ENCODE results near the gene ZBTB49.

The ZBTB49 gene

DNA sequence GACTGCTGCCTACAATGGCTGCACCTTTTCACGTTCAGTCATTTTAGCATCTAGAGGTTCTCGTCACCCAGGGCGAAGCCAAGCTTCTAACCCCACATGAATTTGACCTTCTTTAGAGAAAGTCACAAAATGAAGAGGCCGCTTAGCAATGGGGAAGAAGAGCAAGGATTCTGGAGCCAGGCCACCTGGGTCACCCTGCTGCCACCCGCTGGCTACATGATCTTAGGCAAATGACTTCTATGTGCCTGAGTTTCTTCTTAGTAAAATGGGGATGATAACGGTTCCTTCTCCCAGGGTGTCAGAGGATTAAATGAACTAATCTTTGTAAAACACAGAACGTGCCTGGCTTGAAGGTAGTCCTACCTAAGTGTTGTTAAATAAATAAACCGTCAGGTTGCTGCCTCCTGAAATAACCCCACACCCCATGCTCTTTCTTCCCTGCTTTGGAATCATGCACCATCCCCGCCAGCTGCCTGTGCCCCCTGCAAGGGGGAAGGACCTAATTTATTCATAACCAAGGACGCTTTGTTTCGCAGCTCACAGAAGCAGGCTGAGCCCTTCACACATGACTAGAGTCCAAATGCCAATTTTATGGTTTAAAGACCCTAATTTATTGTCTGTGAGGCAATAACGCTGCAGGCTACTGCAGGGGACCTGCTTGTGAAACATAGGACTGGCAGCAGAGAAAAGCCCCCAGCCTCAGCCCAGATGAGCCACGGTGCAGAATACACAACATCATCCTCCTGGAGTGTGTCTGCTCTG lies 68.2 kb downstream of the ZBTB49 start:
- no peak for DNase-seq

DNA sequence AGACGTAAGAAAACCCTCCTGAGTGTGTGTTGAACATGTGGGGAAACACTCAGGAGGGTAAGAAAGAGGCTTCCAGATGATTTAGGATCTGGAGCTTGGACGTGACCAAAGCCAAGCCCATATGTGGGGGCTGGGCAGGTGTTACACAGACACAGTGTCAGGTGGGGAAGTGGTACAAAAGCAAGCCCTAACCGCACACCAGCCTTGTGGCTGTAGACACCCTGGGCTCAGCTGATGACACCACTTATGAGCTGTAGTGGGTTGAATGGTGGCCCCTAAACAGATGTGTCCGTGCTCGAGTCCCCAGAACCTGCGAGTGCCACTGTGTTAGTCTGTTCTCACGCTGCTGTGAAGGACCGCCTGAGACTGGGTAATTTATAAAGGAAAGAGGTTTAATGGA lies 71.8 kb downstream of the ZBTB49 start:
- no peak for DNase-seq

DNA sequence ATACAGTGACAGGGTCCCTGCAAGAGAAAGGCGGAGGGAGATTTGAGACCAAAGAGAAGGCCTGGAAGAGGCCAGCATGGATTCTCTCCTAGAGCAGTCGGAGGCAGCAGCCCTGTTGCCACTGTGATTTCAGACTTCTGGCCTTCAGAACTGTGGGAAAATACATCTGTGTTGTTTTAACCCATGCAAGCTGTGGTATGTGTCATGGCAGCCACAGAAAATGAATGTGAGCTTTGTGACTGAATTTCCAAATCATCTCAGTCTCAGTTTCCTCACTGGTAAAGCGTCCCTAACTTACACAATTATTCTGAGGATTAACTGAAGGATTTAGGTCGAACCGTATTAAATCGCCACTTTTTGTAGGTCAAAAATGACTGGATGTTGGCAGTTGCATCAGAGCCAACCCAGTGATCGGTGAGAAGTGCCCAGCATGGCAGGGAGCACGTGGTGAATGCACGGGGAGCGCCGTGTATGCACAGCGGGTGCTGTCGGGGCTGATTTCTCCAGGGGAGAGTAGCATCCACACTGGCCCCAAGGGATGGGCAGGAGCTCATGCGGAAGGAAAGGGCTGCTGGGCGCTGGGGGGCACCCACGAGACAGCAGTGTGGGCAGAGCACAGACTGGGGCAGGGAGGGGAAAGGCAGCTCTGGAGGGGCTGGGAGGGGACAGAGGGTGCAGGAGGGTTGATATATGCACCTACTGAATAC lies 73.1 kb downstream of the ZBTB49 start:
- DNase-seq = no peak

DNA sequence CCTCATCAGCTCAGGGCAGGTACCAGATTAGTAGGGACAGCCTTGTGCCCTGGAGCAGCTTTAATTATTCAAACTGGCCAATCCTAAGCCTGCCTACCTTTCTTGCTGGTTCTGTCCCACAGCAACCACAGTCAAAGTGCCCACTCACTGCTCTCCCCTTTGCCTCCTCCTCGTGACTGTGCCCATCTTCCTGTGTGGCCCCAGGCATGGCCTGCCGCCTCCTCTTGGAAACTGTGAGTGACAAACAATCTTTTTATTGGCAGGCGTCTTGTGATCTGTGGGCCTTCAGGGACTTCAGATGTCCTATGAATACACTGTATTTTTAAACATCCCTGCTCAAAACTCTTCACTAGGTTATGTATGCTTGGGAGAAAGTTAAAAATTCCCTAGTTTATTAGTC lies 74.0 kb downstream of the ZBTB49 start:
- DNase-seq = no peak

DNA sequence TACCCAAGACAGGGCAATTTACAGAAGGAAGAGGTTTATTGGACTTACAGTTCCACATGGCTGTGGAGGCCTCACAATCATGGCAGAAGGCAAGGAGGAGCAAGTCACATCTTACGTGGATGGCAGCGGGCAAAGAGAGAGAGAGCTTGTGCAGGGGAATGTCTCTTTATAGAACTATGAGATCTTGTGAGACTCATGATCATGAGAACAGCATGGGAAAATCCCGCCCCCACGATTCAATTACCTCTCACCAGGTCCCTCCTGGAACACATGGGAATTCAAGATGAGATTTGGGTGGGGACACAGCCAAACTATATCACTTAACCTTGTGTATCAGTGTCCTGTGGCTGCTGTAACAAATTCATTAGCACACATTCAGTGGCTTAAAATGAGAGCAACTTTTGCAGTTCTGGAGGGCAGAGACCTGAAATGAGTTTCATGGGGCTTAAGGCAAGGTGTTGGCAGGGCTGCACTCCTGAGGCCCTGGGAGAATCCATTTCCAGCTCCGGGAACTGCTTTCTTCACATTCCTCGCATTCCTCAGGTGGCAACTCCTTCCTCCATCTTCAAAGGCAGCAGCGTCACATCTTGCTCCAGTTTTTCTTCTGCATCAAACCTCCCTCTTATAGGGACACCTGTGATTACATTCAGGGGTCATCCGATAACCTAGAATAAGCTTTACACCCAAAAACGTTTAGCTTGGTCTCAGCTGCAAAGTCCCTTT lies 74.6 kb downstream of the ZBTB49 start:
- no peak for DNase-seq

DNA sequence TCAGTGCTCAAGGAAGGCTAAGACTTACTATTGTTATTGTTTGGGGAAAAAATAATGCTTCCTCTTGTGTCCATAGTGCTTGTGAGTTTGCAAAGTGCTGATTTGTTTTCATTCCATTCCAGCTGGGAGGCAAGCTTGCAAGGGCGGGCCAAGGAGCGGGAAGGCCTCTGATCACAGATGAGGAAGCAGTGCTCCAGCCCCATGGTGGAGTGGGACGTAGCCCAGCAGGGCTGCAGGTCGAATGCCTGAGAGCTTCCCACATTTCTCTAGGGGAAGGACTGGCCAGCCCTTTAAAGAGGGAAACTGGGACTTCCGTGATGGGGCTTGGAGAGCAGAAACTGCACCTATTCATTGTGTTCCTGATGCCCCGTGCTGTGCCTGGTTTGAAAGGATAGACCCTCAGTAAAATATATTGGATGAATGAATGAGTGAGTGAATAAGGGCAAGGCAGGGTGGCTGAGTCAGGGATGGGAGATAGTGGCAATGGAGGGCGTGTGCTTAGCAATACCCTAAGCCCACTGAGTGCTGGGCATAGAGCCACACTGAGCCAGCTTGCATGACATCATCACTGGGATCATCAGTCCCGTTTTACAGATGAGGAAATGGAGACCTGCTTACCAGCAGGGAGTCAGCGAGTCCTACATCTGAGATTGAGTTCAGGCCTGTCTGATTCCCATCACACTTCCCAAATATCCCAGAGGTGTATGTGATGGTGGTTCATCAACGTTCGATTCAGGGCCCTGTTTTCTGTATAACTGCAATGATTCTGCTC lies 78.9 kb downstream of the ZBTB49 start:
- DNase-seq = no peak

Measured in activated T-cell treated with anti-CD3 and anti-CD28 coated beads for 4 hours (primary cell).